SK-N-SH treated with all-trans-retinoic acid at 6 μM for 48 hours (cell line): ENCODE data around the gene SKIC2.

ENCODE experiments used
- CSDC2 ChIP-seq: fragments of 250-450 bp; sonication (Bioruptor Pico); IDR thresholded peaks from 2 replicates; pipeline ENCODE4 v1.5.0; 2020; ENCODE audit warnings: mild to moderate bottlenecking, moderate library complexity
- ESRRG ChIP-seq: fragments of 250-450 bp; sonication (Bioruptor Pico); IDR thresholded peaks from 2 replicates; pipeline ENCODE4 v1.6.1; 2021; ENCODE audit warnings: mild to moderate bottlenecking
- ISL1 ChIP-seq: fragments of 250-450 bp; sonication (Bioruptor Pico); IDR thresholded peaks from 2 replicates; pipeline ENCODE4 v2.1.2; 2022; ENCODE audit warnings: mild to moderate bottlenecking, moderate library complexity
- TCF4 ChIP-seq: fragments of 250-450 bp; sonication (Bioruptor Pico); IDR thresholded peaks from 2 replicates; pipeline ENCODE4 v1.8.0; 2021; ENCODE audit warnings: mild to moderate bottlenecking, moderate library complexity, borderline replicate concordance
- ZC3H10 ChIP-seq: fragments of 250-450 bp; sonication (Bioruptor Pico); IDR thresholded peaks from 2 replicates; pipeline ENCODE4 v1.5.1; 2021; ENCODE audit warnings: mild to moderate bottlenecking, moderate library complexity
- ZFP30 ChIP-seq: fragments of 450-650 bp; formaldehyde crosslinking; IDR thresholded peaks from 2 replicates; pipeline ENCODE4 v1.5.0; 2022; ENCODE audit warnings: mild to moderate bottlenecking, moderate library complexity
- ZNF8 ChIP-seq: fragments of 450-650 bp; formaldehyde crosslinking; IDR thresholded peaks from 2 replicates; pipeline ENCODE4 v1.5.0; 2020; ENCODE audit warnings: mild to moderate bottlenecking, moderate library complexity
- TF ChIP-seq, protein P1 (sequence below): fragments of 250-450 bp; sonication (Bioruptor Pico); IDR thresholded peaks from 2 replicates; pipeline ENCODE4 v1.5.0; 2020; ENCODE audit warnings: mild to moderate bottlenecking, moderate library complexity

DNA sequence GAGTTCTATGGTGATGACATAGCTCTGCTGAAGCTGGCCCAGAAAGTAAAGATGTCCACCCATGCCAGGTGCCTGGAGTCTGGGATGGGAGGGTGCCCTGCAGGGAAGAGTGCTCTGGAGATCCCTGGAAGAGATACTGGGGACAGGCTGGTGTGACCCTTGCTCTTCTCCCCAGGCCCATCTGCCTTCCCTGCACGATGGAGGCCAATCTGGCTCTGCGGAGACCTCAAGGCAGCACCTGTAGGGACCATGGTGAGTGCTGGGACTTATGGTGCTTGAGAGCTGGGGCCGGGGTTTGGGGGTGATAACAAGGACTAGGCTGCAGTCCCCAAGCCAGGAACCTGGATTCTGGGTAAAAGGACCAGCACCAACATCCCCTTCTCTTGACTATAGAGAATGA lies 15.2 kb upstream of the SKIC2 start:
- TF ChIP-seq CSDC2 (CRISPR knock-in tag) = no peak
- no peak for TF ChIP-seq TCF4 (CRISPR knock-in tag)
- TF ChIP-seq ZNF8 (CRISPR knock-in tag) = no peak
- TF ChIP-seq ZFP30 = no peak
- TF ChIP-seq, protein P1, sequence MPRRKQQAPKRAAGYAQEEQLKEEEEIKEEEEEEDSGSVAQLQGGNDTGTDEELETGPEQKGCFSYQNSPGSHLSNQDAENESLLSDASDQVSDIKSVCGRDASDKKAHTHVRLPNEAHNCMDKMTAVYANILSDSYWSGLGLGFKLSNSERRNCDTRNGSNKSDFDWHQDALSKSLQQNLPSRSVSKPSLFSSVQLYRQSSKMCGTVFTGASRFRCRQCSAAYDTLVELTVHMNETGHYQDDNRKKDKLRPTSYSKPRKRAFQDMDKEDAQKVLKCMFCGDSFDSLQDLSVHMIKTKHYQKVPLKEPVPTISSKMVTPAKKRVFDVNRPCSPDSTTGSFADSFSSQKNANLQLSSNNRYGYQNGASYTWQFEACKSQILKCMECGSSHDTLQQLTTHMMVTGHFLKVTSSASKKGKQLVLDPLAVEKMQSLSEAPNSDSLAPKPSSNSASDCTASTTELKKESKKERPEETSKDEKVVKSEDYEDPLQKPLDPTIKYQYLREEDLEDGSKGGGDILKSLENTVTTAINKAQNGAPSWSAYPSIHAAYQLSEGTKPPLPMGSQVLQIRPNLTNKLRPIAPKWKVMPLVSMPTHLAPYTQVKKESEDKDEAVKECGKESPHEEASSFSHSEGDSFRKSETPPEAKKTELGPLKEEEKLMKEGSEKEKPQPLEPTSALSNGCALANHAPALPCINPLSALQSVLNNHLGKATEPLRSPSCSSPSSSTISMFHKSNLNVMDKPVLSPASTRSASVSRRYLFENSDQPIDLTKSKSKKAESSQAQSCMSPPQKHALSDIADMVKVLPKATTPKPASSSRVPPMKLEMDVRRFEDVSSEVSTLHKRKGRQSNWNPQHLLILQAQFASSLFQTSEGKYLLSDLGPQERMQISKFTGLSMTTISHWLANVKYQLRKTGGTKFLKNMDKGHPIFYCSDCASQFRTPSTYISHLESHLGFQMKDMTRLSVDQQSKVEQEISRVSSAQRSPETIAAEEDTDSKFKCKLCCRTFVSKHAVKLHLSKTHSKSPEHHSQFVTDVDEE (CRISPR knock-in tag) = no peak
- TF ChIP-seq ZC3H10 = no peak
- TF ChIP-seq ESRRG (CRISPR knock-in tag) = no peak
- TF ChIP-seq ISL1 (CRISPR knock-in tag) = no peak
